PC-9 (cell line): ENCODE measurements around the gene CCDC87. TPM values are rescaled to one million over a fixed set of nuclear protein-coding genes. Genes with fewer than 3 reads are reported as not detected.

ENCODE experiments used
- BruUV-seq: library from RNA; stranded (reverse); fragments of 400-500 nt; replicated peaks from 2 replicates; lab custom pipeline; 2021; lab: Mats Ljungman, UMichigan
- CTCF ChIA-PET: fragments of 300-600 bp; sonication (Branson Sonifier 250); formaldehyde crosslinking; loops from one replicate; lab custom pipeline; 2022; ENCODE audit warnings: antibody characterized with exemption; lab: Charles Lee
- POLR2A ChIA-PET: fragments of 300-600 bp; sonication (Branson Sonifier 250); formaldehyde crosslinking; loops from one replicate; lab custom pipeline; 2022; ENCODE audit warnings: antibody characterized with exemption; ENCODE audit not compliant: unreplicated experiment; lab: Charles Lee
- DNase-seq, 2 experiments: peaks; one replicate each; pipeline versions ENCODE4 v3.0.0 to v3.0.0-alpha.2; 2015 to 2022; ENCODE audit warnings: mixed read lengths in 1 of 2
- H2AFZ ChIP-seq: fragments of 200-600 bp; sonication (generic); 2 replicates; pipeline ENCODE4 v1.8.1; 2017; ENCODE audit warnings: antibody characterized with exemption
- H3F3A ChIP-seq: fragments of 200-600 bp; sonication (generic); 2 replicates; pipeline ENCODE4 v1.8.1; 2017; ENCODE audit warnings: antibody characterized with exemption, mild to moderate bottlenecking, low read depth; ENCODE audit not compliant: insufficient read depth
- H3K27ac ChIP-seq: fragments of 200-600 bp; sonication (generic); 2 replicates; pipeline ENCODE4 v1.6.1; 2016; ENCODE audit warnings: mixed run types
- H3K27me3 ChIP-seq: fragments of 200-600 bp; sonication (generic); 2 replicates; pipeline ENCODE4 v1.6.1; 2016; ENCODE audit warnings: low read depth, mixed run types; ENCODE audit not compliant: insufficient read depth
- H3K36me3 ChIP-seq: fragments of 200-600 bp; sonication (generic); 2 replicates; pipeline ENCODE4 v1.6.1; 2016; ENCODE audit warnings: low read depth, mixed run types
- H3K4me1 ChIP-seq: fragments of 200-600 bp; sonication (generic); replicated peaks from 2 replicates; pipeline ENCODE4 v1.6.1; 2016; ENCODE audit warnings: mixed run types; ENCODE audit not compliant: insufficient read depth
- H3K4me2 ChIP-seq: fragments of 200-600 bp; sonication (generic); 2 replicates; pipeline ENCODE4 v1.6.1; 2017; ENCODE audit warnings: mixed run types
- H3K4me3 ChIP-seq: fragments of 200-600 bp; sonication (generic); 2 replicates; pipeline ENCODE4 v1.6.1; 2016; ENCODE audit warnings: mixed run types
- H3K79me2 ChIP-seq: fragments of 200-600 bp; sonication (generic); 2 replicates; pipeline ENCODE4 v1.6.1; 2017; ENCODE audit warnings: low read depth, mixed run types
- H3K9me2 ChIP-seq: fragments of 200-600 bp; sonication (generic); 2 replicates; pipeline ENCODE4 v1.8.1; 2017; ENCODE audit warnings: mild to moderate bottlenecking; ENCODE audit not compliant: insufficient read depth
- H3K9me3 ChIP-seq: fragments of 200-600 bp; sonication (generic); 2 replicates; pipeline ENCODE4 v1.8.1; 2016; ENCODE audit warnings: low read depth; ENCODE audit not compliant: insufficient read depth
- H4K20me1 ChIP-seq: fragments of 200-600 bp; sonication (generic); 2 replicates; pipeline ENCODE4 v1.8.1; 2017; ENCODE audit not compliant: insufficient read depth
- CTCF ChIP-seq: fragments of 200-600 bp; sonication (generic); conservative IDR thresholded peaks from 2 replicates; pipeline ENCODE4 v1.6.1; 2017; ENCODE audit warnings: mixed run types, antibody characterized with exemption, mild to moderate bottlenecking, moderate library complexity
- EZH2 ChIP-seq: fragments of 200-600 bp; sonication (generic); IDR thresholded peaks from 2 replicates; pipeline ENCODE4 v1.8.0; 2017; ENCODE audit warnings: antibody characterized with exemption, low read depth
- intact Hi-C: fragments of 100-400 bp; cut with micrococcal nuclease; formaldehyde crosslinking; loops from one replicate; pipeline ENCODE4 v1.10.0; 2022; ENCODE audit not compliant: unreplicated experiment
- total RNA-seq: library from RNA; stranded (reverse); gene quantifications from 2 replicates; pipeline ENCODE4 v1.2.3, GENCODE V29; 2021

Gene CCDC87
- total RNA-seq, 1 experiment from 2014 or later = 1.0 TPM

- POLR2A ChIA-PET = interaction anchor here (0.6 kb wide), 1 partner anchor 13 kb away, joined by 6 read pairs; the partner anchor contains the start of gene RBM4
- BruUV-seq = no TSS peak
- no peaks in the 10 kb centered on the region; the same call in 1 of the 2 replicates for H3K4me1 ChIP-seq
- intact Hi-C loops = no loop called here
- H2AFZ ChIP-seq = no peak overlapping the region
- no peak for TF ChIP-seq CTCF
- no peak for TF ChIP-seq EZH2
- CTCF ChIA-PET = no interaction called here
- H3K9me2 ChIP-seq = no peaks in the 10 kb centered on the region
- H3K27ac ChIP-seq = no peak overlapping the region
- no peak for DNase-seq
- H3K36me3 ChIP-seq = peaks cover 80% of the 10 kb centered on the region
- peaks cover 100% of the 10 kb centered on the region for H3K79me2 ChIP-seq
- no peaks in the 10 kb centered on the region for H3K27me3 ChIP-seq
- no peaks in the 10 kb centered on the region for H3K9me3 ChIP-seq
- peaks cover 96% of the 10 kb centered on the region for H4K20me1 ChIP-seq
- no peak overlapping the region for H3K4me2 ChIP-seq
- peaks cover 21% of the 10 kb centered on the region for H3F3A ChIP-seq
- H3K4me3 ChIP-seq = no peak overlapping the region
These were observed 32.3 kb upstream of the CCDC87 start for GRCh38 chr11:66625041-66625751.

GRCh38 chr11:66624450-66624849 is 31.6 kb upstream of the CCDC87 start:
- intact Hi-C loops = no loop called here
- TF ChIP-seq CTCF = no peak
- no peak for TF ChIP-seq EZH2
- no peaks in the 10 kb centered on the region for H3K9me3 ChIP-seq
- peaks cover 100% of the 10 kb centered on the region for H3K79me2 ChIP-seq
- H3K9me2 ChIP-seq = no peaks in the 10 kb centered on the region
- no TSS peak for BruUV-seq
- no peak overlapping the region for H3K4me2 ChIP-seq
- H3K27me3 ChIP-seq = no peaks in the 10 kb centered on the region
- H3K36me3 ChIP-seq = peaks cover 73% of the 10 kb centered on the region
- H3K4me1 ChIP-seq = peaks cover 6% of the 10 kb centered on the region
- no peak for DNase-seq
- H4K20me1 ChIP-seq = peaks cover 96% of the 10 kb centered on the region
- H3K4me3 ChIP-seq = no peak overlapping the region
- CTCF ChIA-PET = no interaction called here
- H3K27ac ChIP-seq = no peak overlapping the region
- H3F3A ChIP-seq = peaks cover 18% of the 10 kb centered on the region
- no peak overlapping the region for H2AFZ ChIP-seq
- POLR2A ChIA-PET = interaction anchor here (0.5 kb wide), 1 partner anchor 14 kb away, joined by 5 read pairs; no protein-coding TSS in a partner anchor

- Histone ChIP-seq H2AFZ (no peak overlapping the region), H3K9me3 (no peaks in the 10 kb centered on the region), H3K4me1 (peaks cover 31% of the 10 kb centered on the region), H3K27me3 (no peaks in the 10 kb centered on the region), H3K9me2 (no peaks in the 10 kb centered on the region), H3K4me3 (peak overlapping the region; percentile 73), H3K79me2 (peaks cover 88% of the 10 kb centered on the region), H4K20me1 (peaks cover 71% of the 10 kb centered on the region), H3F3A (peaks cover 19% of the 10 kb centered on the region; the same call in 1 of the 2 replicates), H3K4me2 (peak overlapping the region; percentile 99), H3K36me3 (peaks cover 39% of the 10 kb centered on the region), H3K27ac (no peak overlapping the region)
- TF ChIP-seq EZH2 (no peak), CTCF (no peak)
- ChIA-PET POLR2A (interaction anchor here (0.5 to 0.7 kb wide), 5 partner anchors 16 to 135 kb away, joined by 3 to 9 read pairs (median 5); no protein-coding TSS in a partner anchor), CTCF (interaction anchor here (0.6 kb wide), 1 partner anchor 249 kb away, joined by 3 read pairs; no protein-coding TSS in a partner anchor)
- no peak for DNase-seq
- BruUV-seq = no TSS peak
- intact Hi-C loops = loop anchor here (2.0 kb wide), 1 partner anchor 72 kb away; the partner anchor contains the start of genes ACTN3 and ZDHHC24
These were observed 26.3 kb upstream of the CCDC87 start for GRCh38 chr11:66619080-66619554.
